Suppressor macrophage (primary cell): ENCODE results near the gene CIB1.
A peak's percentile ranks its signal among the peaks of the same experiment; 100 is the strongest.

Source experiments
- DNase-seq, 4 experiments: peaks; one replicate each; pipeline ENCODE4 v3.0.0-alpha.2; 2020 to 2022

Gene CIB1

GRCh38 chr15:90240856-90241255 is 7.1 kb upstream of the CIB1 start:
- no peak for DNase-seq

GRCh38 chr15:90239371-90239770 is 5.6 kb upstream of the CIB1 start:
- no peak for DNase-seq

DNA sequence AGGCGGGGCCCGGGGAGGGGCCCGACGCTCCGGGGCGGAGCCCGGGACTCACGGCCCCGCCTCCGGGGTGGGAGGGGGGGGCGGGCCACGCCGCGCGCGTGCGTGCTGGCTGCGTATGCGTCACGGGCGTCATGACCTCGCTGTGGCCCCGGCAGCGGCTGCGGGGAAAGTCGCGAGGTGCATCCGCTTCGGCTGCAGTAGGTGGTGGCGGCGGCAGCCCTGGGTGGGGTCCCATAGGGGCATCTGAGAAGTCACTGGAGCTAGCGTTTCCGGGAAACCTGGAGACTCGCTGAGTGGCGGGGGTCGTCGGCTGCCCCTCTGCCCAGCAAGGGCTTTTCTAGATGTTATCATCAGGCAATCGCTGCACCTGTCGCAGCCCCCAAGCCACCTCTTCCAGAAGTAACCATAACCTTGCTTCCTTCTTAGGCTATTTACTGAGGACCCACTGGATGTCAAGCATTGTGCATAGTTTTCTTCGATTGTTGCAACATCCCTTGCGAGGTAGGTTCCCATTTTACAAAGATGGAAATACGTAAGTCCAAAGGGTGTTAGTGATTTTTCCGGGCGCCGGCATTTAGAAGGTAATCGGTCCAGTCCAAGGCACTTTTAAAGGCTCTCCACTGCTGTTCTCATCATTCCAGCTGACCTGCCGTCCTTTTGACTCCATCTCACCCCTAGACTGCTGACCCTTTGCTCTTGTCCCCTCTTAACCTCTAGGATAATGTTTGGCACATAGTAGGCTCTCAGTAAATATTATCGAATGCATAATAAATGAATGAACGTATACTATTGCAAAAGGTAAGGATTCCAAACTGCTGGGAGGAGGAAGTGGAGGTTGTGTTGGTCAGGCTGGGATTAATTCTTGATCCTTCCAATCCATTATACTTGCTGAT is 601 bp upstream of the CIB1 start, which contains the start of gene GDPGP1:
Gene GDPGP1 (plus strand): TSS at position 114 of the 893 bp plus-strand sequence. CDS start 6,700 bp downstream, outside the sequence.
- DNase-seq: peak; percentile 27 to 54 (median 50)

- no peak for DNase-seq
Measured at GRCh38 chr15:90232941-90233386, 777 bp downstream of the CIB1 start.

GRCh38 chr15:90232196-90232595 is 1.5 kb downstream of the CIB1 start:
- DNase-seq: no peak

DNA sequence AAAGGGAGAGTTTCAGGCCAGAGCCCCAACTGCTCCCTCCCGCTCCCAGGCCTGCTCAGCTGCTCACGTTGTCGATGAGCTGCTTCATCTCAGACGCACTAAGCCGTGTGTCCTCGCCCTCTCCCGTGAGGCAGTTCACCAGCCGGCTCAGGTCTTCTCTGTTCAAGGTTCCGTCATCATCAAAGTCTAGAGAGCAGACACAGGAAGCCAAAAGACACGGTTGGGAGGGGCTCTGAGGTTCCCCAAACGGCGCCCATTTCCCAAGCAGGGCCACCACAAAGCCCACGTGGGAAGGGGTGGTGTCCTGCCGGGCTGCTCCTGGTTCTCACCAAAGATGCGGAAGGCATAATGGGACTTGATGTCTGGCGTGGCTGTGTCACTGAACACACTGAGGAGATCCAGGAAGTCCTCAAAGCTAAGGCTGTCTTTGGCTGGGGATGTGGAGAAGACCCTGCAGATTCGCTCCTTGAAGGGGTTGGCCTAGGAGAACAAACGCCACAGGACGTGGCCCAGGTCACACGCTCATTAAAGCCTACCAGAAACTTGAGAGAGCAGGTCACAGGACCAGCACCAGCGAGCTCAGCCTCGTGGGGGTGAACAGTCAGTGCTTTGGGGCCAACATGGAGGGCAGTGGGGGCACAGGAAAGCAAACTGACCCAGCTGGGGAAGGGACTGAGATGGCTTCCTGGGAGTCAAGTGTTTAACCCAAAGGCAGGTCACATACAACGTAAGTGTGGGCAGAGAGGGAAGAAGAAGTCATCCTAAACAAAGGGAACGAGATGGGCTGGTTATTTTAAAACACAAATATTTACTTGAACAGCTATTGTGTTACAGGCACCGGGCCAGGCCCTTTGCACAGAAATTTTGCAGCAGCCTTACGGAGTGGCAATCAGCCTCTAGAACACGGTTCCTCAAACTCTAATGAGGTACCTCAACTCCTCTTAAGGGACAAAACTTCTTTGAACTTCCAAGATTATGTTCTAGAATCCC is 2.4 kb downstream of the CIB1 start:
- peak; percentile 91 to 95 (median 92) for DNase-seq

- DNase-seq: no peak
Measured at GRCh38 chr15:90230610-90231009, 3.1 kb downstream of the CIB1 start.

DNA sequence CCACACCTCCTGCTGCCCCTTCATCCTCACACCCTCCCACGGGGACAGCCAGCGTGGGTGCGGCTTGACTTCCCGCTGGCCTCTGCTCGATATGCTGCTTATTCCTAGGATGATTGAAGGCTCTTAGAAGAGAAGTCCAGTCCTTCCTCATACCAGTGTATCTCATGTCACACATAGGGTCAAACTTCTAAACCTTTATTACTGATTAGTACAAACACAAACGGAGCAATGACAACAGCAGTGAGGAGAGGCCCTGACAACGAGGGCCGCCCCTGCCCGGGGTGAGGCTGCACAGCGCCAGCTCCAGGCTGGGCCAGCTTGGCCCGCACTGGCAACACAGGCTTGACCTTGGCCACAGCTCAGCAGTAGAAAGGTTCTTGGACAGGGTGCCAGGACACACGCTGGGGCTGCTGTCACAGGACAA is 3.7 kb downstream of the CIB1 start:
- DNase-seq: no peak

DNA sequence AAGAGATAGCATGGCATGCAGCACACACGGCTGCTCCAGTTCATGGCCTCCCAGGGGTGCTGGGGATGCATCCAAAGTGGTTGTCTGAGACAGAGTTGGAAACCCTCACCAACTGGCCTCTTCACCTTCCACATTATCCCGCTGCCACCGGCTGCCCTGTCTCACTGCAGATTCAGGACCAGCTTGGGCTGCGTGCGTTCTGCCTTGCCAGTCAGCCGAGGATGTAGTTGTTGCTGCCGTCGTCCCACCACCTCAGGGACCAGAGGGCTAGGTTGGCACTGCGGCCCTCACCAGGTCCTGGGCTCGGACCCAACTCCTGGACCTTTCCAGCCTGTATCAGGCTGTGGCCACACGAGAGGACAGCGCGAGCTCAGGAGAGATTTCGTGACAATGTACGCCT is 4.8 kb downstream of the CIB1 start:
- no peak for DNase-seq

GRCh38 chr15:90227816-90228772 is 5.6 kb downstream of the CIB1 start:
- no peak for DNase-seq

DNA sequence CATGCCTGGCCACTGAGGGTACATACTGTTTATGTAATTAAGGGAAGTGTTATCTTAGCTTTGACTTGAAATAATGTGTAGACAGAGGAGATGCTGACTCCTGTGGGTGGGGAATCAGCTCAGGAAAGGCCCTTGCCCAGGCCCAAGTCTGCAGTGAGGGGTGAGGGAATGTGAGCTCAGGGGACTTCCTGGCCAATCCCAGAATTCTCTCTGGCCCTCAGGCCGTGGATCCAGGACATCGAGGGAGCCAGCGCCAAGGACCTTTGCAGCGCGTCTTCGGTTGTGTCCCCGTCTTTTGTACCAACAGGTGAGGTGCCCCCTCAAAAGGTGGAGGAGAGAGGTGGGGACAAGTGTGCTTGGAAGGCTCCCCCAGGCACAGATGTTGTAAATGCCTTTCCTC is 6.4 kb downstream of the CIB1 start:
- DNase-seq: no peak

GRCh38 chr15:90225504-90226234 is 8.1 kb downstream of the CIB1 start:
- DNase-seq: no peak

GRCh38 chr15:90225047-90225446 is 8.7 kb downstream of the CIB1 start:
- DNase-seq: no peak

DNA sequence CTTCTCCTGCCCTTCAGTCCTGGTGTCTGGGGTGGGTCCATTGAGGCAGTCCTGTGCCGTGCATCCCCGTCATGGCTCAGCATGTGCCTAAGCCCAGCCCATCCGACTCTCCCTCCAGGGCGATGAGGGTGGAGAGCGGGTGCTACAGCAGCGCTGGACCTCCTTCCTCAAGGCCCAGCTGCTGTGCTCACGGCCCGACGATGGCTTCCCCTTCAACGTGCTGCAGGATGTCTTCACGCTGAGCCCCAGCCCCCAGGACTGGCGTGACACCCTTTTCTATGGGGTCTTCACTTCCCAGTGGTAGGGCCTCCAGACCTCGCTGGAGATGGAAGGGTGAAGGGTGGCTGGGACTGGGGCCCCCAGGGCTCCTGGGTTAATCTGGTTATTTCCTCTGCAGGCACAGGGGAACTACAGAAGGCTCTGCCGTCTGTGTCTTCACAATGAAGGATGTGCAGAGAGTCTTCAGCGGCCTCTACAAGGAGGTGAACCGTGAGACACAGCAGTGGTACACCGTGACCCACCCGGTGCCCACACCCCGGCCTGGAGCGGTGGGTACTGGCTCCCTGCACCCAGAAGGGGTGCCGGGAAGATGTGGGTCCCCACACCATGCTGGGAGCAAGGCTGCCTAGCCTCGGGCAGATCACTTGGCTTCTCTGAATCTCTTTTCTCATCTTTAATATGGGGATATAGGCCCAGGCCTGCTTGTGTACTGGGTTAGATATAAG is 10.1 kb downstream of the CIB1 start:
- no peak for DNase-seq

DNA sequence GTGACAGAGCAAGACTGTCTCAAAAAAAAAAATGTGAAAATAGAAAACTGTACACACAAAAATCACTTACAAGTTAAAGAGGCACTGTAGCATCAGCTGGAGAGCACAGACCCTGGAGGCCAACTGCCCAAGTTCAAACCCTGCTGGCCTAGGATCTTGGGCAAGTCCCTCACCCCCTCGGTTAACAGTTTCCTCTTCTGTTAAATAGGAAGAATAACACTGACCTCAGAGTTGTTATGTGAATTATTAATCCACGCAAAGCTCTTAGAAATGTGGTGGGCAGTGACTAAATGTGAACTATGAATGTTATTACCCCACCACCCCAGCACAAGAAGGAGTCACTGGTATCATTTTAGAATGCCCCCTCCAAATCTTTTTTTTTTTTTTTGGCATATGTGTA is 11.2 kb downstream of the CIB1 start:
- DNase-seq: peak in 2 of 4 experiments; percentile 23 to 30

DNA sequence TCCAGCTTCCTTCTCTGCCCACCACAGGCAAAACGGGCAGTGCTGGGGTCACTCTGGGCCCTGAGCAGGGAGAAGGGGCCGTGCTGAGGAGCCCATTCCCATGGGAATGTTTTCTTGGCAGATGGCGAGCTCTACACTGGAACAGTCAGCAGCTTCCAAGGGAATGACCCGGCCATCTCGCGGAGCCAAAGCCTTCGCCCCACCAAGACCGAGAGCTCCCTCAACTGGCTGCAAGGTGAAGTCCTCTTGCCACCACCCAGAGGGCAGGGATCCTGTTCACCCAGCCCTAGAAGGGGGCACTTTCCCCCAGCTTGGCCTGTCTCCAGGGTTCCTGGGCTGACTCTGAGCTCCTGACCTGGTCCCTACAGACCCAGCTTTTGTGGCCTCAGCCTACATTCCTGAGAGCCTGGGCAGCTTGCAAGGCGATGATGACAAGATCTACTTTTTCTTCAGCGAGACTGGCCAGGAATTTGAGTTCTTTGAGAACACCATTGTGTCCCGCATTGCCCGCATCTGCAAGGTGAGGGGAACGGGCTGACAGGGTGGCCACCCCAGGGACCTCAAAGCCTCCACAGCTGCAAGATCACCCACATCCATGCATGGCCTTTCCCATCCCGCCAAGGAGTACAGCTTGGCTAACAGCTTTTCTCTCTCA is 12.4 kb downstream of the CIB1 start:
- peak; percentile 67 to 85 (median 79) for DNase-seq

GRCh38 chr15:90219421-90220141 is 14.2 kb downstream of the CIB1 start:
- peak; percentile 44 to 78 (median 58) for DNase-seq

- no peak for DNase-seq
Measured at GRCh38 chr15:90217671-90218394, 15.9 kb downstream of the CIB1 start.
